Caco-2 (cell line): Measurements from ENCODE around the gene MEX3D. TPM values are rescaled to one million over a fixed set of nuclear protein-coding genes. Genes with fewer than 3 reads are reported as not detected.

ENCODE experiments used
- BruUV-seq: library from RNA; stranded (reverse); fragments of 400-500 nt; replicated peaks from 2 replicates; lab custom pipeline; 2021; lab: Mats Ljungman, UMichigan
- CTCF ChIA-PET: fragments of 300-600 bp; sonication (Branson Sonifier 250); formaldehyde crosslinking; loops from one replicate; lab custom pipeline; 2022; ENCODE audit warnings: antibody characterized with exemption; lab: Charles Lee
- POLR2A ChIA-PET: fragments of 300-600 bp; sonication (Branson Sonifier 250); formaldehyde crosslinking; loops from one replicate; lab custom pipeline; 2022; ENCODE audit warnings: antibody characterized with exemption; lab: Charles Lee
- DNase-seq, 2 experiments: peaks; one replicate each; pipeline versions ENCODE4 v3.0.0 to v3.0.0-alpha.2; 2020 to 2022
- H3K27me3 ChIP-seq: replicated peaks from 2 replicates; pipeline ENCODE4 v1.6.0; 2011; ENCODE audit warnings: low read length; ENCODE audit not compliant: control insufficient read depth, insufficient read depth
- H3K36me3 ChIP-seq: 2 replicates; pipeline ENCODE4 v1.5.1; 2011; ENCODE audit warnings: low read length; ENCODE audit not compliant: control insufficient read depth, insufficient read depth
- H3K4me1 ChIP-seq: fragments of 250-450 bp; sonication (Bioruptor Pico); 2 replicates; pipeline ENCODE4 v1.5.1; 2020; ENCODE audit warnings: mild to moderate bottlenecking
- H3K4me3 ChIP-seq: 2 replicates; pipeline ENCODE4 v1.5.1; 2011; ENCODE audit warnings: low read depth, mild to moderate bottlenecking, control low read depth, low read length
- H3K9me3 ChIP-seq: fragments of 250-450 bp; sonication (Bioruptor Pico); 2 replicates; pipeline ENCODE4 v1.5.1; 2020; ENCODE audit warnings: mild to moderate bottlenecking, moderate library complexity
- H3K27ac Mint-ChIP-seq: one replicate; pipeline ENCODE4 v1.8.0; 2022; ENCODE audit warnings: mixed read lengths; ENCODE audit not compliant: unreplicated experiment
- H3K27me3 Mint-ChIP-seq: one replicate; pipeline ENCODE4 v1.8.0; 2022; ENCODE audit warnings: mixed read lengths; ENCODE audit not compliant: insufficient read depth, unreplicated experiment
- H3K36me3 Mint-ChIP-seq: one replicate; pipeline ENCODE4 v1.8.0; 2022; ENCODE audit warnings: mild to moderate bottlenecking, mixed read lengths; ENCODE audit not compliant: insufficient read depth, unreplicated experiment
- H3K4me1 Mint-ChIP-seq: one replicate; pipeline ENCODE4 v1.8.0; 2022; ENCODE audit warnings: low read depth, mixed read lengths; ENCODE audit not compliant: unreplicated experiment
- H3K4me3 Mint-ChIP-seq: one replicate; pipeline ENCODE4 v1.8.0; 2022; ENCODE audit warnings: mild to moderate bottlenecking, moderate library complexity, mixed read lengths; ENCODE audit not compliant: unreplicated experiment
- H3K9me3 Mint-ChIP-seq: one replicate; pipeline ENCODE4 v1.8.0; 2022; ENCODE audit warnings: mixed read lengths; ENCODE audit not compliant: unreplicated experiment
- intact Hi-C: fragments of 100-400 bp; cut with micrococcal nuclease; formaldehyde crosslinking; loops from one replicate; pipeline ENCODE4 v1.10.0; 2022; ENCODE audit not compliant: unreplicated experiment
- total RNA-seq: library from RNA; stranded (reverse); gene quantifications from 2 replicates; pipeline ENCODE4 v1.2.3, GENCODE V29; 2022
- TF ChIP-seq, protein P1 (sequence below), 2 experiments: fragments of 200-600 bp in 1 of 2; IDR thresholded peaks; 1 replicate in 1 of 2; 2 replicates in 1 of 2; pipeline versions ENCODE4 v1.5.1 to v1.8.0; 2011 to 2022; ENCODE audit warnings: antibody characterized with exemption in 1 of 2, control low read depth in 1 of 2, inconsistent platforms in 1 of 2, low read depth in 1 of 2, low read length in 1 of 2, mild to moderate bottlenecking in 1 of 2, moderate library complexity in 1 of 2; ENCODE audit not compliant: insufficient read depth in 1 of 2, severe bottlenecking in 1 of 2, unreplicated experiment in 1 of 2

Gene MEX3D
- total RNA-seq, 1 experiment from 2014 or later: 52.1 TPM

DNA sequence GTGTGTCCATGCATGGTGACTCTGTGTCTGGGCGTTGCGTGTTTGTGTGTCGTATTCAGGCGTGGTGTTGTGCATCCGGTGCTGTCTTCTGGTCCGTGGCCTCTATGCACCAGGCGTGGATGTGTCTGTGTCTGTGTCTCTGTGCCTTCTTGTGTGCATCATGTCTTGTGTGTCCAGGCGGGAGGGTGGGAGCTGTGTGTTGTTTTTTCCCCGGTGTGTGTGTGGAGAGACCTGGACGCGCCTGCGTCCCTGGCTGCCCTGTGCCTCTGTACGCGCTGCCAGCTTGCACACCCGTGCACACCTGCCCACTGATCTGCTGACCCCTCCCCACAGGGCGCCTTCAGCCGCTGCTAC, 43.2 kb downstream of the MEX3D start:
- no peaks in the 10 kb centered on the region for H3K9me3 Mint-ChIP-seq
- intact Hi-C loops: no loop called here
- no peaks in the 10 kb centered on the region for H3K4me1 Mint-ChIP-seq
- H3K36me3 Mint-ChIP-seq: peaks cover 6% of the 10 kb centered on the region
- H3K27me3 Mint-ChIP-seq: peaks cover 14% of the 10 kb centered on the region
- ChIA-PET POLR2A (no interaction called here), CTCF (no interaction called here)
- Histone ChIP-seq H3K9me3 (no peaks in the 10 kb centered on the region), H3K36me3 (no peaks in the 10 kb centered on the region), H3K4me1 (no peaks in the 10 kb centered on the region), H3K4me3 (no peak overlapping the region), H3K27me3 (peaks cover 3% of the 10 kb centered on the region)
- no peak for DNase-seq
- no peak overlapping the region for H3K27ac Mint-ChIP-seq
- no peak overlapping the region for H3K4me3 Mint-ChIP-seq
- no TSS peak for BruUV-seq
- TF ChIP-seq, protein P1, sequence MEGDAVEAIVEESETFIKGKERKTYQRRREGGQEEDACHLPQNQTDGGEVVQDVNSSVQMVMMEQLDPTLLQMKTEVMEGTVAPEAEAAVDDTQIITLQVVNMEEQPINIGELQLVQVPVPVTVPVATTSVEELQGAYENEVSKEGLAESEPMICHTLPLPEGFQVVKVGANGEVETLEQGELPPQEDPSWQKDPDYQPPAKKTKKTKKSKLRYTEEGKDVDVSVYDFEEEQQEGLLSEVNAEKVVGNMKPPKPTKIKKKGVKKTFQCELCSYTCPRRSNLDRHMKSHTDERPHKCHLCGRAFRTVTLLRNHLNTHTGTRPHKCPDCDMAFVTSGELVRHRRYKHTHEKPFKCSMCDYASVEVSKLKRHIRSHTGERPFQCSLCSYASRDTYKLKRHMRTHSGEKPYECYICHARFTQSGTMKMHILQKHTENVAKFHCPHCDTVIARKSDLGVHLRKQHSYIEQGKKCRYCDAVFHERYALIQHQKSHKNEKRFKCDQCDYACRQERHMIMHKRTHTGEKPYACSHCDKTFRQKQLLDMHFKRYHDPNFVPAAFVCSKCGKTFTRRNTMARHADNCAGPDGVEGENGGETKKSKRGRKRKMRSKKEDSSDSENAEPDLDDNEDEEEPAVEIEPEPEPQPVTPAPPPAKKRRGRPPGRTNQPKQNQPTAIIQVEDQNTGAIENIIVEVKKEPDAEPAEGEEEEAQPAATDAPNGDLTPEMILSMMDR (IDR thresholded peaks at IDR 0.05; ENCODE audit: insufficient read depth in 1 of 2, low read depth in 1 of 2, low read length in 1 of 2, severe bottlenecking in 1 of 2, unreplicated experiment in 1 of 2): no peak

DNA sequence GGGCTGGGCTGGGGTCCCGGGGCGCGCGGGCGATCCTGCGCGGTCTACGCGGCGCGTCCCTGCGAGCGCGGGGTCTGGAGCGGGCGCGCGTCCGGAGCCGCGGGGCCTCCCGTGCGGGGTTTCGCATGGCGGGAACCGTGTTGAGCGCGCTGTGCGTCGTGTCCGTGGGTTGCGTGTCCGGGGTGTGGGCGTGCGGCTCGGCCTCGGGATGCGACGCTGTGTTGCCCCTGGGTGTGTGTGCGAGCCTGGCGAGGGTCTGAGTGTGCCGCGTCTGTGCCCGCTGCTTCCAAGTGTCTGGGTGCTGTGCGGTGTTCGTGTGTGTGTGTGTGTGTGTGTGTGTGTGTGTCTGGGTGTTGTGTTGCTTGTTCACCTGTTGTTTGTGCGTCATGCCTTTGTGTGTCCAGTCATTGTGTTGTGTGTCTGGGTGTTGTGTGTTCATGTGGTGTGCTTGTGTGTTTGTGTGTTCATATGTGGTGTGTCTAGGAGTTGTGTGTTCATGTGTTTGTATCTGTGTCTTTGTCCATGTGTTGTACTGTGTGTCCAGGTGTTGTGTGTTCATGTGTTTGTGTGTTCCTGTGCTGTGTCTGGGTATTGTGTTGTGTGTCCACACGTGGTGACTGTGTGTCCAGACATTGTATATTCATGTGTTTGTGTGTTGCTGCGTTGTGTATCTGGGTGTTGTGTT, 43.7 kb downstream of the MEX3D start:
- peaks cover 6% of the 10 kb centered on the region for H3K36me3 Mint-ChIP-seq
- H3K4me1 Mint-ChIP-seq: no peaks in the 10 kb centered on the region
- TF ChIP-seq, protein P1 (IDR thresholded peaks at IDR 0.05; ENCODE audit: insufficient read depth in 1 of 2, low read depth in 1 of 2, low read length in 1 of 2, severe bottlenecking in 1 of 2, unreplicated experiment in 1 of 2): no peak
- no peaks in the 10 kb centered on the region for H3K9me3 Mint-ChIP-seq
- no peaks in the 10 kb centered on the region for H3K9me3 ChIP-seq
- no peak overlapping the region for H3K4me3 Mint-ChIP-seq
- peaks cover 14% of the 10 kb centered on the region for H3K27me3 Mint-ChIP-seq
- intact Hi-C loops: no loop called here
- no peak for DNase-seq
- BruUV-seq: no TSS peak
- H3K4me1 ChIP-seq: no peaks in the 10 kb centered on the region
- H3K36me3 ChIP-seq: no peaks in the 10 kb centered on the region
- CTCF ChIA-PET: no interaction called here
- H3K4me3 ChIP-seq: no peak overlapping the region
- H3K27me3 ChIP-seq: peaks cover 3% of the 10 kb centered on the region
- no peak overlapping the region for H3K27ac Mint-ChIP-seq
- POLR2A ChIA-PET: no interaction called here

DNA sequence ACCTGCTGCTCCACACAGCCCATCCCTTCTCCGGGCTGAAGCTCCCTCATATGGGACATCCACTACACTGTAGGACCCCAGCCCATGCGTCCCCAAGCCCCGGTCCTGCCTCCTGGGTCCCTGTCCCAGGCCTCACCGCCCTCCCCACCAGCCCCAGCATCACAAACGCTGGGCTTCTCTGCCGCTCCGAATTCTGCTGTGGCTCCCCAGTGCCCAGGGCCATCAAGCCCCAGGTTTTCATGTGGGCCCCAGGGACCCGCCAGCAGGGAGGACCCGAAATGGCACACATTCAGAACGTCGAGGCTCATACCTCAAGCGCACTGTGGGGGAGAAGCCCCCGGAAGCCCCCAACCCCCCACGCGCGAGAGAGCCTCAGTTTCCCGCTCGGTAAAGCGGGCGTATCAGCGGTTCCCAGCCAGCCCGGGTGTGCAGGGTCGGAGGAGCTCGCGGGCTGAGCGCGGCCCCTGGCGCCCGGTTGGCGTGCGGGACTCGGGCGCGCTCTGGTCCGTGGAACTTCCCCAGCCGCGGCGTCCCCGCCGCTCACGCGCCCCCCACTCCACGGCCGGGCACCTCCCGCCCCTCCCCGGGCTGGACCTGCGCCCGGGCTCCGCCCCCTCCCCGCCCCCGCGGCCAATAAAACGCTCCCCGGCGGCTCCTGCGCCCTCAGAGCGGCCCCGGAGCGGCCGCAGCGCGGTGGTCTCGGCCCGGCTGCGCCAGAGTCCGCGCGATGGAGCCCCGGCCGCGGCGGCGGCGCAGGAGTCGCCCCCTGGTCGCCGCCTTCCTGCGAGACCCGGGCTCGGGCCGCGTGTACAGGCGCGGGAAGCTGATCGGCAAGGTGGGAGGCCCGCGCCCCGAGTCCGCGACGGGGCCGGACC, 44.5 kb downstream of the MEX3D start, which contains the start of gene PLK5:
Gene PLK5 (plus strand): TSS at position 666 of the 875 bp plus-strand sequence. CDS start 2,920 bp downstream, outside the sequence.
- no TSS peak for BruUV-seq
- H3K36me3 Mint-ChIP-seq: peaks cover 6% of the 10 kb centered on the region
- Histone ChIP-seq H3K27me3 (peaks cover 3% of the 10 kb centered on the region), H3K36me3 (no peaks in the 10 kb centered on the region), H3K9me3 (no peaks in the 10 kb centered on the region), H3K4me3 (no peak within 1 kb of the TSS), H3K4me1 (no peaks in the 10 kb centered on the region)
- no peaks in the 10 kb centered on the region for H3K9me3 Mint-ChIP-seq
- H3K4me1 Mint-ChIP-seq: no peaks in the 10 kb centered on the region
- intact Hi-C loops: no loop called here
- CTCF ChIA-PET: no interaction called here
- POLR2A ChIA-PET: no interaction called here
- DNase-seq: no peak
- peaks cover 14% of the 10 kb centered on the region for H3K27me3 Mint-ChIP-seq
- TF ChIP-seq, protein P1 (IDR thresholded peaks at IDR 0.05; ENCODE audit: insufficient read depth in 1 of 2, low read depth in 1 of 2, low read length in 1 of 2, severe bottlenecking in 1 of 2, unreplicated experiment in 1 of 2): no peak
- H3K4me3 Mint-ChIP-seq: no peak within 1 kb of the TSS
- H3K27ac Mint-ChIP-seq: no peak within 1 kb of the TSS
